OCI-LY1 (cell line): ENCODE results near the gene TTC33.

ENCODE experiments used
- H2AFZ ChIP-seq: fragments of 200-600 bp; sonication (generic), shearing (Covaris generic); 2 replicates; pipeline ENCODE4 v1.6.0; 2014; ENCODE audit warnings: antibody characterized with exemption, mild to moderate bottlenecking, low read length
- H3F3A ChIP-seq: fragments of 200-600 bp; sonication (generic), shearing (Covaris generic); 2 replicates; pipeline ENCODE4 v1.6.0; 2014; ENCODE audit warnings: mild to moderate bottlenecking, antibody characterized with exemption, low read length, moderate library complexity; ENCODE audit not compliant: insufficient read depth
- H3K27ac ChIP-seq: fragments of 200-600 bp; sonication (generic); 2 replicates; pipeline ENCODE4 v1.5.1; 2014; ENCODE audit warnings: low read length, mixed run types, mild to moderate bottlenecking, low read depth; ENCODE audit not compliant: poor library complexity, severe bottlenecking
- H3K27me3 ChIP-seq: fragments of 200-600 bp; sonication (generic); 2 replicates; pipeline ENCODE4 v1.6.0; 2014; ENCODE audit warnings: antibody characterized with exemption, mild to moderate bottlenecking, low read length, moderate library complexity; ENCODE audit not compliant: insufficient read depth
- H3K36me3 ChIP-seq: fragments of 200-600 bp; sonication (generic); 2 replicates; pipeline ENCODE4 v1.6.1; 2014; ENCODE audit warnings: mild to moderate bottlenecking, antibody characterized with exemption, low read length, moderate library complexity, mixed read lengths; ENCODE audit not compliant: insufficient read depth
- H3K4me1 ChIP-seq: fragments of 200-600 bp; sonication (generic); 2 replicates; pipeline ENCODE4 v1.5.1; 2014; ENCODE audit warnings: mild to moderate bottlenecking, low read length, moderate library complexity; ENCODE audit not compliant: insufficient read depth, severe bottlenecking
- H3K4me2 ChIP-seq: fragments of 200-600 bp; sonication (generic), shearing (Covaris generic); 2 replicates; pipeline ENCODE4 v1.6.1; 2014; ENCODE audit warnings: low read length
- H3K4me3 ChIP-seq: fragments of 200-600 bp; sonication (generic); 2 replicates; pipeline ENCODE4 v1.5.1; 2014; ENCODE audit warnings: low read length, low read depth, mild to moderate bottlenecking, mixed read lengths; ENCODE audit not compliant: poor library complexity, severe bottlenecking
- H3K79me2 ChIP-seq: fragments of 200-600 bp; shearing (Covaris generic); 2 replicates; pipeline ENCODE4 v1.6.1; 2016; ENCODE audit warnings: mixed run types, low read length, mixed read lengths; ENCODE audit not compliant: insufficient read depth
- H3K9ac ChIP-seq: fragments of 200-600 bp; sonication (generic), shearing (Covaris generic); 2 replicates; pipeline ENCODE4 v1.6.1; 2014; ENCODE audit warnings: mild to moderate bottlenecking, low read length, mixed read lengths
- H3K9me2 ChIP-seq: fragments of 200-600 bp; sonication (generic), shearing (Covaris generic); 2 replicates; pipeline ENCODE4 v1.6.1; 2014; ENCODE audit warnings: low read depth, mild to moderate bottlenecking, low read length, mixed read lengths
- H3K9me3 ChIP-seq: fragments of 200-600 bp; shearing (Covaris generic); 2 replicates; pipeline ENCODE4 v1.6.1; 2014; ENCODE audit warnings: low read length, mixed read lengths
- H4K20me1 ChIP-seq: fragments of 200-600 bp; sonication (generic), shearing (Covaris generic); 2 replicates; pipeline ENCODE4 v1.6.0; 2016; ENCODE audit warnings: mild to moderate bottlenecking, low read length; ENCODE audit not compliant: insufficient read depth
- CTCF ChIP-seq: fragments of 200-600 bp; sonication (generic), shearing (Covaris generic); IDR thresholded peaks from 2 replicates; pipeline ENCODE4 v1.5.1; 2017; ENCODE audit warnings: mild to moderate bottlenecking, antibody characterized with exemption, low read length, moderate library complexity, mixed read lengths
- EZH2 ChIP-seq: fragments of 200-600 bp; sonication (generic), shearing (Covaris generic); IDR thresholded peaks from 2 replicates; pipeline ENCODE4 v1.8.0; 2017; ENCODE audit warnings: borderline replicate concordance, mixed run types, mild to moderate bottlenecking, antibody characterized with exemption, low read length, moderate library complexity, mixed read lengths

Gene TTC33

GRCh38 chr5:40515476-40515875 lies 240.3 kb downstream of the TTC33 start:
- Histone ChIP-seq H3K27me3 (no peaks in the 10 kb centered on the region), H2AFZ (no peak overlapping the region), H3K4me3 (no peak overlapping the region), H3K9me2 (no peaks in the 10 kb centered on the region), H3K4me1 (no peaks in the 10 kb centered on the region), H3K9me3 (no peaks in the 10 kb centered on the region), H3K79me2 (no peaks in the 10 kb centered on the region), H3K4me2 (no peak overlapping the region), H3F3A (no peaks in the 10 kb centered on the region), H4K20me1 (no peaks in the 10 kb centered on the region), H3K9ac (no peak overlapping the region), H3K36me3 (no peaks in the 10 kb centered on the region), H3K27ac (no peak overlapping the region)
- no peak for TF ChIP-seq CTCF
- TF ChIP-seq EZH2 = no peak

- no peaks in the 10 kb centered on the region for H3F3A ChIP-seq
- no peak overlapping the region for H3K27ac ChIP-seq
- no peak overlapping the region for H3K9ac ChIP-seq
- no peaks in the 10 kb centered on the region for H3K9me2 ChIP-seq
- no peaks in the 10 kb centered on the region for H3K36me3 ChIP-seq
- no peak overlapping the region for H2AFZ ChIP-seq
- no peaks in the 10 kb centered on the region for H3K79me2 ChIP-seq
- TF ChIP-seq CTCF (no peak), EZH2 (no peak)
- no peak overlapping the region for H3K4me2 ChIP-seq
- H3K4me1 ChIP-seq = no peaks in the 10 kb centered on the region
- H3K9me3 ChIP-seq = no peaks in the 10 kb centered on the region
- no peak overlapping the region for H3K4me3 ChIP-seq
- H4K20me1 ChIP-seq = no peaks in the 10 kb centered on the region
- H3K27me3 ChIP-seq = no peaks in the 10 kb centered on the region
Measured at GRCh38 chr5:40514976-40515375, 240.8 kb downstream of the TTC33 start.

GRCh38 chr5:40511801-40512200 lies 244.0 kb downstream of the TTC33 start:
- no peaks in the 10 kb centered on the region for H3K9me3 ChIP-seq
- no peak overlapping the region for H3K4me3 ChIP-seq
- H3K4me1 ChIP-seq = no peaks in the 10 kb centered on the region
- H3K79me2 ChIP-seq = no peaks in the 10 kb centered on the region
- no peaks in the 10 kb centered on the region for H3K36me3 ChIP-seq
- H3F3A ChIP-seq = no peaks in the 10 kb centered on the region
- H3K27ac ChIP-seq = no peak overlapping the region
- H3K9ac ChIP-seq = no peak overlapping the region
- H3K9me2 ChIP-seq = no peaks in the 10 kb centered on the region
- H2AFZ ChIP-seq = no peak overlapping the region
- no peak overlapping the region for H3K4me2 ChIP-seq
- TF ChIP-seq CTCF = no peak
- TF ChIP-seq EZH2 = no peak
- H3K27me3 ChIP-seq = no peaks in the 10 kb centered on the region
- no peaks in the 10 kb centered on the region for H4K20me1 ChIP-seq
